ENCODE data around the gene DGKB. TPM values are rescaled to one million over a fixed set of nuclear protein-coding genes. Genes with fewer than 3 reads are reported as not detected.

DGKB gene
- total RNA-seq, 1 donor, result 0.36 TPM

GRCh38 chr7:14770614-14771013 is 131.9 kb downstream of the DGKB start:
- DNase-seq (ENCODE audit: low read depth), result no peak
- TF ChIP-seq, protein P1, sequence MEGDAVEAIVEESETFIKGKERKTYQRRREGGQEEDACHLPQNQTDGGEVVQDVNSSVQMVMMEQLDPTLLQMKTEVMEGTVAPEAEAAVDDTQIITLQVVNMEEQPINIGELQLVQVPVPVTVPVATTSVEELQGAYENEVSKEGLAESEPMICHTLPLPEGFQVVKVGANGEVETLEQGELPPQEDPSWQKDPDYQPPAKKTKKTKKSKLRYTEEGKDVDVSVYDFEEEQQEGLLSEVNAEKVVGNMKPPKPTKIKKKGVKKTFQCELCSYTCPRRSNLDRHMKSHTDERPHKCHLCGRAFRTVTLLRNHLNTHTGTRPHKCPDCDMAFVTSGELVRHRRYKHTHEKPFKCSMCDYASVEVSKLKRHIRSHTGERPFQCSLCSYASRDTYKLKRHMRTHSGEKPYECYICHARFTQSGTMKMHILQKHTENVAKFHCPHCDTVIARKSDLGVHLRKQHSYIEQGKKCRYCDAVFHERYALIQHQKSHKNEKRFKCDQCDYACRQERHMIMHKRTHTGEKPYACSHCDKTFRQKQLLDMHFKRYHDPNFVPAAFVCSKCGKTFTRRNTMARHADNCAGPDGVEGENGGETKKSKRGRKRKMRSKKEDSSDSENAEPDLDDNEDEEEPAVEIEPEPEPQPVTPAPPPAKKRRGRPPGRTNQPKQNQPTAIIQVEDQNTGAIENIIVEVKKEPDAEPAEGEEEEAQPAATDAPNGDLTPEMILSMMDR (IDR thresholded peaks at IDR 0.05; ENCODE audit: insufficient read depth, low read length), result no peak
- H3K4me3 ChIP-seq (ENCODE audit: low read depth, low read length), result no peak overlapping the region

DNA sequence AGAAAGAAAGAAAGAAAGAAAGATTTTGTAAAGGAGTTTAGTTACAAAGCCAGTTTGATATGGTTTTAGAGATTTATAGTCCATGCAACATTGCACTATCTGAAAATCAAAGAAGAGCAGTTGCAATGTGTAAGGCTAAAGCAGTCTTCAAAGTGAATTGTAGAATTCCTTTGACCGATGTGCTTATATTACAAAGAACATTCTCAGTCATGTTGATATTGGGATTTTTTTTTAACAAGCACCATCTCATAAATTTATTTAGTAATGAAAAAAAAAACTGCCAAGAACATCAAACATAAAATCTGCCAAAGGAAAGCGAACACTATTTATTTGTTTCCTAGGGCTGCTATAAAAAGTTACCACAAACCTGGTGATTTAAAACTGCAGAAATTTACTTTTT is 133.3 kb downstream of the DGKB start:
- TF ChIP-seq, protein P1 (IDR thresholded peaks at IDR 0.05; ENCODE audit: insufficient read depth, low read length), result no peak
- no peak for DNase-seq (ENCODE audit: low read depth)

GRCh38 chr7:14767716-14768425 is 134.7 kb downstream of the DGKB start:
- DNase-seq (ENCODE audit: low read depth), result no peak

More for the DNA sequence above, 133.3 kb downstream of the DGKB start:
- no peak overlapping the region for H3K4me3 ChIP-seq (ENCODE audit: low read depth, low read length)

DNA sequence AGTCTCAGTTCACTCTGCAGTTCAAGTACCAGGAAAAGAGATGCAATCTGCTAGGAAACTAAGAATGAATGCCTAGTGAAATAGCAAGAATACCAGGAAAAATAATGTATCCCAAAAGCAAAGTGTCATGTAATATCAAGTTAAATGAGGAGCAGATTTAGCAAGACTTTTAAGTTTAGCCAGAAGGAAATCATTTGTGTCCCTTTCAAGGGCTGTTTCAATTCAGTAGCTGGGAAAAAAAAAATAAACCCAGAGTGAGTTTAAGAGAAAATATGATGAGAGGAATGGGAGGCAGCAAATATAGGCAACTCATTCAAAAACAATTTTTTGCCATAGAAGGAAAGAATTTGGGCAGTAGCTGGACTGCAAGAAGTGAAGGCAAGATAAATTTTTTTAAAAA is 135.8 kb downstream of the DGKB start:
- TF ChIP-seq, protein P1 (IDR thresholded peaks at IDR 0.05; ENCODE audit: insufficient read depth, low read length), result no peak
- DNase-seq (ENCODE audit: low read depth), result no peak

More at GRCh38 chr7:14767716-14768425, 134.7 kb downstream of the DGKB start:
- H3K4me3 ChIP-seq (ENCODE audit: low read depth, low read length), result no peak overlapping the region
- TF ChIP-seq, protein P1 (IDR thresholded peaks at IDR 0.05; ENCODE audit: insufficient read depth, low read length), result no peak

GRCh38 chr7:14765731-14766130 is 136.8 kb downstream of the DGKB start:
- no peak overlapping the region for H3K4me3 ChIP-seq (ENCODE audit: low read depth, low read length)
- no peak for DNase-seq (ENCODE audit: low read depth)
- TF ChIP-seq, protein P1 (IDR thresholded peaks at IDR 0.05; ENCODE audit: insufficient read depth, low read length), result no peak

More for the DNA sequence above, 135.8 kb downstream of the DGKB start:
- no peak overlapping the region for H3K4me3 ChIP-seq (ENCODE audit: low read depth, low read length)

DNA sequence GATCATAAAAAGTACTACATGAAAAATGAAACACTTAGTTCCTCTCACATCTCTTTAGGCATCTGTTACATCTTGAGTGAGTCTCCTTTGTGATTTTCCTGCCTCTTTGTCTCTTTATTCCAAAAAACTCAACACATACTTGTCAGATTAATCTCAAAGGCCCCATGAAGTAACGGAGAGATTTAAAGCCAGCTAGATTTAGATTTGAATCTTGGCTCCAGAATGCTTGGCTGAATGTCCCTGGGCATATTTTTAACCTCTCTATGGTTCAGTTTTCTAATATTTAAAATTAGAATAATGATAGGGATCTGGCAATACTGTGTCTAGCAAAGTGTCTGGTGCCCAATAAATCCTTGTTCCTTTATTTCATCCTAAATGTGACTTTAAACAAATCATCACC is 140.0 kb downstream of the DGKB start:
- DNase-seq (ENCODE audit: low read depth), result peak; percentile 55
- TF ChIP-seq, protein P1 (IDR thresholded peaks at IDR 0.05; ENCODE audit: insufficient read depth, low read length), result no peak

More for the DNA sequence above, 140.0 kb downstream of the DGKB start:
- H3K4me3 ChIP-seq (ENCODE audit: low read depth, low read length), result no peak overlapping the region

Measured in fibroblast of the aortic adventitia (primary cell).